ENCODE measurements around the gene DHX8.

DHX8 gene

GRCh38 chr17:43528319-43528987 lies 44.7 kb downstream of the DHX8 start:
- DNase-seq = no peak

- DNase-seq = no peak
Observed at GRCh38 chr17:43528988-43529814, 45.4 kb downstream of the DHX8 start.

- no peak for DNase-seq
Observed at GRCh38 chr17:43529947-43530287, 46.1 kb downstream of the DHX8 start.

GRCh38 chr17:43530288-43531081 lies 46.7 kb downstream of the DHX8 start:
- DNase-seq = no peak

GRCh38 chr17:43531082-43531378 lies 47.3 kb downstream of the DHX8 start:
- no peak for DNase-seq

- DNase-seq = no peak
Observed at GRCh38 chr17:43531955-43532354, 48.2 kb downstream of the DHX8 start.

- DNase-seq = no peak
Observed at GRCh38 chr17:43532581-43532980, 48.8 kb downstream of the DHX8 start.

- no peak for DNase-seq
Observed at GRCh38 chr17:43533699-43534098, 49.9 kb downstream of the DHX8 start.

- DNase-seq = peak; percentile 57
Observed at GRCh38 chr17:43534909-43535308, 51.1 kb downstream of the DHX8 start.

GRCh38 chr17:43536236-43536992 lies 52.6 kb downstream of the DHX8 start:
- DNase-seq = no peak

- DNase-seq = no peak
Observed at GRCh38 chr17:43540821-43541674, 57.3 kb downstream of the DHX8 start.

- no peak for DNase-seq
Observed at GRCh38 chr17:43542859-43543258, 59.1 kb downstream of the DHX8 start.

GRCh38 chr17:43543300-43543699 lies 59.5 kb downstream of the DHX8 start:
- DNase-seq = no peak

- peak; percentile 44 for DNase-seq
Observed at GRCh38 chr17:43543771-43544575, 60.2 kb downstream of the DHX8 start.

GRCh38 chr17:43545383-43545632 lies 61.5 kb downstream of the DHX8 start:
- DNase-seq = no peak

- peak; percentile 96 for DNase-seq
Observed at GRCh38 chr17:43546319-43547188, 62.8 kb downstream of the DHX8 start, which contains the start of gene ETV4. Gene ETV4 (minus strand): TSS chr17:43546340. CDS start chr17:43545617, 723 bp downstream.

- no peak for DNase-seq
Observed at GRCh38 chr17:43547189-43547550, 63.4 kb downstream of the DHX8 start.

GRCh38 chr17:43547659-43548256 lies 64.0 kb downstream of the DHX8 start:
- DNase-seq = no peak

GRCh38 chr17:43548689-43549379 lies 65.1 kb downstream of the DHX8 start:
- DNase-seq = no peak

Measured in OCI-M1 (cell line).